ENCODE results near the gene ADCY6.
A peak's percentile ranks its signal among the peaks of the same experiment; 100 is the strongest.
"Not testable (repeated sequence)": the region's sequence is repeated elsewhere in the genome, so short reads cannot be mapped to it uniquely, and the experiment has no call there.

ADCY6 gene

GRCh38 chr12:48744251-48745008 is 44.5 kb downstream of the ADCY6 start:
- no peak for DNase-seq

- no peak for DNase-seq
These were observed 49.1 kb downstream of the ADCY6 start for GRCh38 chr12:48739618-48740269.

GRCh38 chr12:48736456-48736855 is 52.4 kb downstream of the ADCY6 start:
- no peak for DNase-seq

GRCh38 chr12:48728807-48729206 is 60.1 kb downstream of the ADCY6 start:
- DNase-seq = no peak

GRCh38 chr12:48720737-48721136 is 68.2 kb downstream of the ADCY6 start:
- not testable (repeated sequence) for DNase-seq

GRCh38 chr12:48720171-48720570 is 68.7 kb downstream of the ADCY6 start:
- not testable (repeated sequence) for DNase-seq

- DNase-seq = not testable (repeated sequence)
These were observed 69.9 kb downstream of the ADCY6 start for GRCh38 chr12:48719002-48719401.

GRCh38 chr12:48717252-48717695 is 71.6 kb downstream of the ADCY6 start:
- no peak for DNase-seq

- DNase-seq = peak; percentile 97
These were observed 72.2 kb downstream of the ADCY6 start, which contains the start of gene CCNT1 for GRCh38 chr12:48716493-48717251. Gene CCNT1, minus strand, starts transcription at chr12:48716707. Its CDS starts 32 bp downstream, at chr12:48716675.

Measured in activated gamma-delta T cell treated with Interleukin-2 at 50 U/mL for 16 hours (primary cell).